Activated naive CD4-positive, alpha-beta T cell treated with anti-CD3 and anti-CD28 coated beads, Interleukin-2, amount 10 ng/mL, durations not matched to agents 7 days and 5 days (primary cell): ENCODE data around the gene ZMYND11.

Source experiments
- CTCF ChIA-PET: fragments of 350-600 bp; sonication (Branson Sonifier 250); formaldehyde crosslinking; loops from one replicate; lab custom pipeline; 2021; ENCODE audit warnings: antibody characterized with exemption; lab: Charles Lee
- DNase-seq: peaks from one replicate; pipeline ENCODE4 v3.0.0-alpha.2; 2020
- H3K27ac Mint-ChIP-seq: one replicate; pipeline ENCODE4 v1.8.0; 2021; ENCODE audit warnings: mild to moderate bottlenecking, moderate library complexity, mixed read lengths
- H3K27me3 Mint-ChIP-seq: one replicate; pipeline ENCODE4 v1.8.0; 2021; ENCODE audit warnings: mild to moderate bottlenecking, mixed read lengths
- H3K36me3 Mint-ChIP-seq: one replicate; pipeline ENCODE4 v1.8.0; 2021; ENCODE audit warnings: mixed read lengths
- H3K4me1 Mint-ChIP-seq: one replicate; pipeline ENCODE4 v1.8.0; 2021; ENCODE audit warnings: mixed read lengths
- H3K4me3 Mint-ChIP-seq: one replicate; pipeline ENCODE4 v1.8.0; 2021; ENCODE audit warnings: mild to moderate bottlenecking, moderate library complexity, mixed read lengths
- H3K9me3 Mint-ChIP-seq: one replicate; pipeline ENCODE4 v1.8.0; 2021; ENCODE audit warnings: mixed read lengths

The ZMYND11 gene

DNA sequence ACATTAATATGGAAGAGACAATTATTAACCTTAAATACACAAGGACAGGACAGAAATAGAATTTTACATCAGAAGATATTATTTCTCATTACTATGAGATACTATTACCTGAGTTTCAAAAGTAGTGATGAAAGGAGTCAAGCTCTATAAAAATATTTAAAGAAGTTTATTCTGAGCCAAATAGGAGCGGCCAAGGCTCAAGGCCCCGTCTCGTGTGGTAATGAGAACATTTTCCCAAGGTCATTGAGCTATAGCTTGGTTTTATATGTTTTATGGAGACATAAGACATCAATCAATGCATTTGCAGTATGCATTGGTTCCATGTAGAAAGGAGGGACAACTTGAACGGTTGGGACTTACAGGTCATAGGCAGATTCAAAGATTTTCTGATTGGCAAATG lies 29.4 kb upstream of the ZMYND11 start:
- Mint-ChIP-seq H3K9me3 (peaks cover 3% of the 10 kb centered on the region), H3K27me3 (no peaks in the 10 kb centered on the region), H3K4me1 (peaks cover 18% of the 10 kb centered on the region), H3K27ac (no peak overlapping the region), H3K4me3 (no peak overlapping the region), H3K36me3 (no peaks in the 10 kb centered on the region)
- no peak for DNase-seq
- CTCF ChIA-PET = no interaction called here

- H3K4me1 Mint-ChIP-seq = peaks cover 18% of the 10 kb centered on the region
- H3K27me3 Mint-ChIP-seq = no peaks in the 10 kb centered on the region
- CTCF ChIA-PET = no interaction called here
- H3K9me3 Mint-ChIP-seq = peaks cover 3% of the 10 kb centered on the region
- DNase-seq = peak; percentile 38
- no peaks in the 10 kb centered on the region for H3K36me3 Mint-ChIP-seq
- H3K4me3 Mint-ChIP-seq = no peak overlapping the region
- peak overlapping the region; percentile 21 for H3K27ac Mint-ChIP-seq
These were observed 28.5 kb upstream of the ZMYND11 start for GRCh38 chr10:106740-107139.

- CTCF ChIA-PET = no interaction called here
- no peak overlapping the region for H3K4me3 Mint-ChIP-seq
- DNase-seq = no peak
- H3K9me3 Mint-ChIP-seq = peaks cover 4% of the 10 kb centered on the region
- H3K27me3 Mint-ChIP-seq = peaks cover 12% of the 10 kb centered on the region
- no peak overlapping the region for H3K27ac Mint-ChIP-seq
- no peaks in the 10 kb centered on the region for H3K36me3 Mint-ChIP-seq
- peaks cover 4% of the 10 kb centered on the region for H3K4me1 Mint-ChIP-seq
These were observed 23.0 kb upstream of the ZMYND11 start for GRCh38 chr10:112246-112645.

GRCh38 chr10:124874-125273 lies 10.4 kb upstream of the ZMYND11 start:
- Mint-ChIP-seq H3K36me3 (no peaks in the 10 kb centered on the region), H3K4me3 (no peak overlapping the region), H3K27ac (no peak overlapping the region), H3K27me3 (peaks cover 18% of the 10 kb centered on the region), H3K9me3 (peaks cover 12% of the 10 kb centered on the region), H3K4me1 (peaks cover 27% of the 10 kb centered on the region)
- DNase-seq = no peak
- CTCF ChIA-PET = no interaction called here

DNA sequence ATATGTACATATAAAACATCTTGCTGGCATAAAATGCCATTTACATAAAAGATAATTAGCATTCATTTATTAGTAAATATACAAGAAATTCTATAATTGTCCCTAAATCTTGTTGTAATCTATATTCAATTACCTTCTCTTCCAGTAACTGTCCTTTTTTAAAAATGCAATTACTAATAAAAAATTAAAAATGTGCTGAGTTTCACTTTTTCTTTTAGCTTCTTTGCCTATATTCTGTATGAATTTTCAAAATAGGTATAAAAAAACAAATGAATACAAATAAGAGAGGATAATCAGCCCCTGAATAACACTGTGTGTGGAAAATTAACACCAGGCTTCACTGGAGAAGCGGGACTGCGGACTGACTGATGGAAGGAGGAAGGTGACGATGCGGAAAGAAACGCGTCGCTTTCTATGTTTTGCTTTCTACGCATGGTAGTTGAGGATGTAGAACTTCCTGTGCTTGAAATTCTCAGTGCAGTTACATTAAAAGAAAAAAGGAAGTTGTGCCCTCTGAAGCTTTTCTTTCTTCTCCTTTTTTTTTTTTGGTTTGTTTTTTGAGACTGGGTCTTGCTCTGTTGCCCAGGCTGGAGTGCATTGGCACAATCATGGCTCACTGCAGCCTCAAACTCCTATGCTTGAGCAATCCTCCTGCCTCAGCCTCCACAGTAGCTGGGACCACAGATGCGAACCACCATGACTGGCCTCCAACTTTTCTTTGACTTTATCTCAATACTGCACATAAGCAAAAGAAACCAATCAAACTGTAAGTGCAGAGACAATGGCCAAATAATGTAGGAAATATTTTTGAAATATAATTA lies 7.4 kb upstream of the ZMYND11 start:
- Mint-ChIP-seq H3K27me3 (peaks cover 10% of the 10 kb centered on the region), H3K4me1 (peaks cover 38% of the 10 kb centered on the region), H3K4me3 (peak overlapping the region; percentile 63), H3K9me3 (peaks cover 6% of the 10 kb centered on the region), H3K36me3 (no peaks in the 10 kb centered on the region), H3K27ac (peak overlapping the region; percentile 83)
- peak; percentile 49 for DNase-seq
- CTCF ChIA-PET = no interaction called here

DNA sequence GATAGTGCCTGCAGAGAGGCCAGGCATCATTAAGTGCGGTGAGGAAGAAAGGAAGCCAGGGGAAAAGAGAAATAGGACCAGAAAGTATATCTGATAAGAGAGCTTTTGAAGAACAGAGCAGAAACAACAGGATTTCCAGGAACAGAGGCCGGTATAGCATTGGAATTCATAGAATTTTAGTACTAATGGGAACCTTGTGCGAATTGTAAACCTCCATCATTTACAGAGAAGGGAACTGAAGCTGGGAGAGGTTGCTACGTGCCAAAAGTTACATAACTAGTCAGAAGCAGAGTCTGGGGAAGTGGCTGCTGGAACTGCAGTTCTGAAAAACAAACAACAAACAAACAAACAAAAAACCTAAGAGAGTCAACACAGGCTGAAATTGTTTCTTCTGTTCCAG lies 5.4 kb upstream of the ZMYND11 start:
- H3K27ac Mint-ChIP-seq = peak overlapping the region; percentile 22
- H3K36me3 Mint-ChIP-seq = no peaks in the 10 kb centered on the region
- no peak overlapping the region for H3K4me3 Mint-ChIP-seq
- peaks cover 10% of the 10 kb centered on the region for H3K27me3 Mint-ChIP-seq
- CTCF ChIA-PET = interaction anchor here (1.2 kb wide), 1 partner anchor 56 kb away, joined by 3 read pairs; no protein-coding TSS in a partner anchor
- peaks cover 53% of the 10 kb centered on the region for H3K4me1 Mint-ChIP-seq
- DNase-seq = no peak
- H3K9me3 Mint-ChIP-seq = no peaks in the 10 kb centered on the region

GRCh38 chr10:132946-133898 lies 2.0 kb upstream of the ZMYND11 start:
- peaks cover 3% of the 10 kb centered on the region for H3K27me3 Mint-ChIP-seq
- H3K4me1 Mint-ChIP-seq = peaks cover 52% of the 10 kb centered on the region
- no peak for DNase-seq
- CTCF ChIA-PET = no interaction called here
- no peaks in the 10 kb centered on the region for H3K9me3 Mint-ChIP-seq
- H3K27ac Mint-ChIP-seq = peak overlapping the region; percentile 92
- H3K4me3 Mint-ChIP-seq = peak overlapping the region; percentile 83
- H3K36me3 Mint-ChIP-seq = peaks cover 7% of the 10 kb centered on the region

DNA sequence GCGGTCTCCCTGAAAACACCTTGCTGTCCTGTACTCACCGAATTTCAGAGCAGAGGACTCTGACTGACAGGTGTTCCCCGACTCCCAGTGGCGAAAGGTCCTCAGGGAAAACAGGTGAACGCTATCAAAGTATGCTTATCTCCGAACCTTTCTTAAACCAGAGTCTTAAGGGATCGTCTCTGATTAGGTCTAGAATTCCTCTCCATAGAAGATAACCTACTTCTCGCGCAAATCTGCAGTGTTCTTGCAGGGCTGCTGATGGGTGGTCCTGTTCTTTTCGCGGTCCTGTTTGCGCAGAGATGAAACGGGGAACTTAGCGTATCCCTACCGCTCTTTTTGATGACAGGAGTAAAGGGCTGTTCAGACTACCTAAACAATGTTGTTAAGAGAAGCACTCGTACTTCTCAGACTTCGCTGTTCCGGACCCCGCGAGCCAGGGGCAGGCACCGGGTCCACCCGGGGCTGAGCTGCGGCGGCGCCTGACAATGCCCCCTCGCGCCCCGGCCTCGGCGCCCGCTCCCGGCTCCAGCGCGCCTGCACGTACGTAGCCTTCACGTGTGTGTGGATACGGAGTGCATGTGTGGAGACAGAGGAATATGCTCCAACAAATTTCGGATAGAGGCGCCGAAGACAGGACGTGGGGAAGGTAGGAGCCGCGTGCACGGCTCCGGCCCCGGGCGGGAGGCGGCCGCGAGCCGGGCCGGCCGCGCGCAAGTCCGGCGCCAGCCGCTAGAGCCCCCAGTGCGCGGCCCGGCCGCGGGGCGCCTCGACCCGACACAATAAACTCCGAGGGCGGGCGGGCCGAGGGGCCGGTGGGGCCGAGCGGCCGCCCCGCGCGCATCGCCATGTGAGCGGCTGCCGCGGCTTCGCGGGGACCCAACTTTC lies 766 bp upstream of the ZMYND11 start:
- H3K9me3 Mint-ChIP-seq = no peaks in the 10 kb centered on the region
- peak overlapping the region; percentile 83 for H3K4me3 Mint-ChIP-seq
- peak overlapping the region; percentile 92 for H3K27ac Mint-ChIP-seq
- CTCF ChIA-PET = no interaction called here
- H3K4me1 Mint-ChIP-seq = peaks cover 46% of the 10 kb centered on the region
- H3K27me3 Mint-ChIP-seq = peaks cover 3% of the 10 kb centered on the region
- peak; percentile 45 for DNase-seq
- peaks cover 7% of the 10 kb centered on the region for H3K36me3 Mint-ChIP-seq

- DNase-seq = peak; percentile 78
- peak overlapping the region; percentile 89 for H3K27ac Mint-ChIP-seq
- H3K4me1 Mint-ChIP-seq = peaks cover 37% of the 10 kb centered on the region
- H3K9me3 Mint-ChIP-seq = no peaks in the 10 kb centered on the region
- CTCF ChIA-PET = no interaction called here
- peaks cover 7% of the 10 kb centered on the region for H3K36me3 Mint-ChIP-seq
- no peaks in the 10 kb centered on the region for H3K27me3 Mint-ChIP-seq
- peak overlapping the region; percentile 82 for H3K4me3 Mint-ChIP-seq
These were observed 578 bp downstream of the ZMYND11 start for GRCh38 chr10:135601-136464.

DNA sequence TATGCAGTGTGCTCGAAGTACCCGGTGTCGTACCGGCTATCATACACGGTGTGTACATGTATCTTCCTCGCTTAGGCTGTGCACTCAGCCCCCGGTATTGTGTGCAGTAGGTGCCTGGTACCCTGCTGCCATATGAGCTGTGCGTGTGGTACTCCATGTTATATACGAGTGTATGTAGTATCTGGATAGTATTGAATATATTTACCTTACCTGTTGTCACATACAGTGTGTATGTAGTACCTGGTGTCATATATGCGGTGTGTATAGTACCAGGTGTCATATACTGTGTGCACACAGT lies 1.2 kb downstream of the ZMYND11 start:
- H3K4me1 Mint-ChIP-seq = peaks cover 37% of the 10 kb centered on the region
- no peaks in the 10 kb centered on the region for H3K27me3 Mint-ChIP-seq
- CTCF ChIA-PET = no interaction called here
- H3K27ac Mint-ChIP-seq = peak overlapping the region; percentile 89
- DNase-seq = no peak
- H3K36me3 Mint-ChIP-seq = peaks cover 7% of the 10 kb centered on the region
- H3K4me3 Mint-ChIP-seq = peak overlapping the region; percentile 82
- H3K9me3 Mint-ChIP-seq = no peaks in the 10 kb centered on the region

DNA sequence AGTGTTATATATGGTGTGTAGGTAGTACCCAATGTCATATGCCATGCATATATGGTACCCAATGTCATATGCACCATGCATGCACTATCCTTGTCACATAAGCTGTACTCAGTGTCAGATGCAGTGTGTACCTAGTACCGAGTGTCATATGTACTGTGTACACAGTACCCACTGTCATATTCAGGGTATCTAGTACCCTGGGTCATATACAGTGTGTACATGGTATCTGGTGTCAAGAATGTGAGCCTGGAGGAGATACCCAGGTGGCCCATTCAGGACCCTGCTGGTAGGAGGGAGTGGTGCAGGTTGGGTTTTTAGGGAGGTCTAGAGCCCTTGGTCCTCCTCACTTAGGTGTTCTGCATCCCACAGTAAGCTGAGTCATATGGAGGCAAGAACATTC lies 1.8 kb downstream of the ZMYND11 start:
- peaks cover 37% of the 10 kb centered on the region for H3K4me1 Mint-ChIP-seq
- H3K9me3 Mint-ChIP-seq = no peaks in the 10 kb centered on the region
- H3K36me3 Mint-ChIP-seq = peaks cover 7% of the 10 kb centered on the region
- CTCF ChIA-PET = no interaction called here
- H3K27me3 Mint-ChIP-seq = no peaks in the 10 kb centered on the region
- DNase-seq = peak; percentile 53
- H3K27ac Mint-ChIP-seq = peak overlapping the region; percentile 89
- peak overlapping the region; percentile 82 for H3K4me3 Mint-ChIP-seq

GRCh38 chr10:137606-138005 lies 2.4 kb downstream of the ZMYND11 start:
- no peaks in the 10 kb centered on the region for H3K9me3 Mint-ChIP-seq
- H3K36me3 Mint-ChIP-seq = peaks cover 7% of the 10 kb centered on the region
- CTCF ChIA-PET = no interaction called here
- no peak overlapping the region for H3K27ac Mint-ChIP-seq
- H3K4me3 Mint-ChIP-seq = no peak overlapping the region
- no peak for DNase-seq
- peaks cover 37% of the 10 kb centered on the region for H3K4me1 Mint-ChIP-seq
- no peaks in the 10 kb centered on the region for H3K27me3 Mint-ChIP-seq

DNA sequence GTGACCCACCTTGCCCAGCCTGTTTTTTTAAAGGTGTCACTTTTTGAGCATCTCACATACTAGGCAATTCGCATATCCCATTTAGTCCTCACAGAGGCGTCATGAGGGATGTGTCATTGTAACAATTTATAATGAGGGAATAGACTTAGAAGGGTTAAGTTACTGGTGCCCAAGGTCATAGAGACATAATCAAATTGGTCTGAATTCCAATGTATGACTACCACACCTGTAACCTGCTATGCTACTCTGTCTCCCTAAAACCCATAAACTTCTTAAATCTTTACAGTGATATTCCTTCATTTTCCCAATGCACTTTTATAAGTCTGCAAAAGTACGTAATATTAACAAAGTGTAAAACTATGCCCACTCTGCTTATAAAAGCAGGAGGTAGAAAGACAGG lies 7.1 kb downstream of the ZMYND11 start:
- Mint-ChIP-seq H3K4me3 (no peak overlapping the region), H3K4me1 (peaks cover 9% of the 10 kb centered on the region), H3K36me3 (peaks cover 10% of the 10 kb centered on the region), H3K9me3 (peaks cover 8% of the 10 kb centered on the region), H3K27me3 (no peaks in the 10 kb centered on the region), H3K27ac (no peak overlapping the region)
- CTCF ChIA-PET = no interaction called here
- no peak for DNase-seq
